ENCODE measurements around the gene TMEM119. TPM values are rescaled to one million over a fixed set of nuclear protein-coding genes. Genes with fewer than 3 reads are reported as not detected.
"Not testable (repeated sequence)": the region's sequence is repeated elsewhere in the genome, so short reads cannot be mapped to it uniquely, and the experiment has no call there.

The TMEM119 gene
- total RNA-seq, 1 donor from 2014 or later = 34.6 TPM

- Histone ChIP-seq H3K9me3 (no peaks in the 10 kb centered on the region), H3K27ac (no peak overlapping the region), H3K4me3 (no peak overlapping the region), H3K36me3 (no peaks in the 10 kb centered on the region), H3K4me1 (peaks cover 10% of the 10 kb centered on the region), H3K27me3 (no peaks in the 10 kb centered on the region)
- no peak for DNase-seq (ENCODE audit: extremely low spot score in 2 of 2)
- no peak for TF ChIP-seq POLR2AphosphoS5 (IDR thresholded peaks at IDR 0.05; ENCODE audit: insufficient read depth in 1 of 2, low read depth in 1 of 2)
- intact Hi-C loops (cut with DNase I) = no loop called here
Measured at GRCh38 chr12:108620236-108620879, 22.5 kb upstream of the TMEM119 start.

GRCh38 chr12:108619369-108620160, 21.7 kb upstream of the TMEM119 start:
- H3K27me3 ChIP-seq = no peaks in the 10 kb centered on the region
- no peaks in the 10 kb centered on the region for H3K36me3 ChIP-seq
- no peak overlapping the region for H3K27ac ChIP-seq
- intact Hi-C loops (cut with DNase I) = loop anchor here (2.0 kb wide), 1 partner anchor 57 kb away; the partner anchor contains the start of gene ISCU
- H3K4me1 ChIP-seq = peaks cover 10% of the 10 kb centered on the region
- TF ChIP-seq POLR2AphosphoS5 (IDR thresholded peaks at IDR 0.05; ENCODE audit: insufficient read depth in 1 of 2, low read depth in 1 of 2) (no peak), POLR2A (IDR thresholded peaks at IDR 0.05) (no peak), CTCF (IDR thresholded peaks at IDR 0.05) (no peak)
- DNase-seq (ENCODE audit: extremely low spot score in 2 of 2) = no peak
- no peaks in the 10 kb centered on the region for H3K9me3 ChIP-seq
- no peak overlapping the region for H3K4me3 ChIP-seq

GRCh38 chr12:108618953-108619274, 21.0 kb upstream of the TMEM119 start:
- intact Hi-C loops (cut with DNase I) = loop anchor here (2.0 kb wide), 1 partner anchor 56 kb away; the partner anchor contains the start of gene ISCU
- not testable (repeated sequence) for H3K27ac ChIP-seq; H3K4me1 ChIP-seq; H3K27me3 ChIP-seq; H3K9me3 ChIP-seq; H3K4me3 ChIP-seq; DNase-seq (ENCODE audit: extremely low spot score in 2 of 2); H3K36me3 ChIP-seq

- no peak for TF ChIP-seq POLR2A (IDR thresholded peaks at IDR 0.05)
- TF ChIP-seq CTCF (IDR thresholded peaks at IDR 0.05) = peak; percentile 95 to 98 (median 96)
- TF ChIP-seq POLR2AphosphoS5 (IDR thresholded peaks at IDR 0.05; ENCODE audit: insufficient read depth in 1 of 2, low read depth in 1 of 2) = peak; percentile 44 to 52
- Histone ChIP-seq H3K27ac (no peak overlapping the region), H3K4me1 (peaks cover 10% of the 10 kb centered on the region), H3K4me3 (no peak overlapping the region), H3K36me3 (no peaks in the 10 kb centered on the region), H3K27me3 (no peaks in the 10 kb centered on the region), H3K9me3 (no peaks in the 10 kb centered on the region)
- no peak for DNase-seq (ENCODE audit: extremely low spot score in 2 of 2)
- intact Hi-C loops (cut with DNase I) = loop anchor here (2.0 kb wide), 1 partner anchor 56 kb away; the partner anchor contains the start of gene ISCU
Measured at GRCh38 chr12:108618079-108618952, 20.4 kb upstream of the TMEM119 start.

- DNase-seq (ENCODE audit: extremely low spot score in 2 of 2) = no peak
- Histone ChIP-seq H3K27me3 (no peaks in the 10 kb centered on the region), H3K27ac (no peak overlapping the region), H3K9me3 (no peaks in the 10 kb centered on the region), H3K36me3 (no peaks in the 10 kb centered on the region), H3K4me1 (peaks cover 10% of the 10 kb centered on the region), H3K4me3 (no peak overlapping the region)
- intact Hi-C loops (cut with DNase I) = no loop called here
- TF ChIP-seq CTCF (IDR thresholded peaks at IDR 0.05) (no peak), POLR2AphosphoS5 (IDR thresholded peaks at IDR 0.05; ENCODE audit: insufficient read depth in 1 of 2, low read depth in 1 of 2) (no peak), POLR2A (IDR thresholded peaks at IDR 0.05) (no peak)
Measured at GRCh38 chr12:108616941-108617858, 19.3 kb upstream of the TMEM119 start.
